Raji (cell line): ENCODE data around the gene EXOC2.

Source experiments
- POLR2A ChIP-seq: IDR thresholded peaks from 2 replicates; pipeline ENCODE4 v1.6.1; 2011; ENCODE audit warnings: low read depth, low read length, control low read depth; ENCODE audit not compliant: insufficient read depth

EXOC2 gene

DNA sequence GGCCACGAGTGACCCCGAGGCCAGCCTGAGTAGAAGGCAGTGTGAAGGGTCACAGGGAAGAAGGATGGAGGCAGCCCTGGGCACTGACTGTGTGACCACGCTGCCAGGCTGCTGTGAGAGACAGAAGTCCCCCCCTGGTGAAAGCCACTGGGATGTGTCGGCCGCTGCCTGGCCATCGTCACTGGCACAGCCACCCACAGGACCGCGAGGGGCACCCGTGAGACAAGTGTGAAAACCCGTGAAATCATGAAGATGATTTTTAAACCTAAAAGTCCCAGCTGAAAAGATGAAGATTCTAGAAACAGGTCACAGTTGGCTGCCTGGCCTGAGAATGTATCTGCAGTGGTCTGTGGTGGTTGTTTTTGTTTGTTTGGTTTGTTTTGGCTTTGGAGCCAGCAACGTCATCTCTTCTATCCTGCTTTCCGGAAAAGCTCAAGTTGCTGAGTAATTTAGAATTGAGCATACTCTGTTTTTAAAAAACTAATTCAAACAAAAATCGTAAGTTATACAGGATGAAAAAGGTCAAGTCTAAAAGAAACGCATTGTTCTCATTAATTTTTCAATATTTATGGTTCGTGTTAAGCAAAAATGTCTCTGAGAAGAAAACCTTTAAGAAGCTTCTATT, 130.8 kb downstream of the EXOC2 start:
- TF ChIP-seq POLR2A: no peak

DNA sequence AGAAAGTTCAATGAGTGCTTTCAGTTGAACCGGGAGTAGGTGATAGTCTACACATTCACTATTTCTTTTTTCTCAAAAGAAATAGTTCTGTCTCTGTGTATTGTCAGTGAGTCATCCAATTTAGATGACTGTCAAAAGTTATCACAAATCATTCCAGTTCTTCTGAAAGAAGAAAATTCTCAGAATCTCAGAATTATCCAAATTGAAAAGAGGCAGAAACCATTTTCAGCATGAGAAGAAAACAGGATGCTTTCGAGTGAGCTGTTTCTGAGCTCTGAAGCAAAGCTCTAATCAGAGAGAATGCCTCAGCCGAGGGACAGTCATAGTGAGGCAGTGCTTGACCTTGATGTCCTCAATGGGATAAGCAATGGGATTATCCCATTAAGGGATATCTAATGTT, 134.0 kb downstream of the EXOC2 start:
- TF ChIP-seq POLR2A: no peak

DNA sequence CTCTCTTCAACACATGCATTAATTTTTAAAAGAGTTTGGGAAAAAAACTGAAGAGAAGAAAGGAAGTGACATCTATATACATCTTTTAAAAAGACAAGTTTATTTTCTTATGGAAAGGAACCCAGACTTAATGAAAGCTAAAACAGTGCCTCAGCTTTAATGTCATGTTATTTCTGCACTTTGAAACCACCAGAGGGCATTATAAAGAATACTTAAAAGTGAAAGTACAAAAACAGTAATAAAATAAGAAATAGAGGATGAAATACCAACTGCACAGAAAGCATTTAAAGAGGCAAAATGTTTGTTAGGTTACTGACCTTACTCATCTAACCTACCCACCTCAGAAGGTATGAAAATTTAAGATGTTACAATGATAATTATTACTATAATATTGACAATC, 134.8 kb downstream of the EXOC2 start:
- no peak for TF ChIP-seq POLR2A

DNA sequence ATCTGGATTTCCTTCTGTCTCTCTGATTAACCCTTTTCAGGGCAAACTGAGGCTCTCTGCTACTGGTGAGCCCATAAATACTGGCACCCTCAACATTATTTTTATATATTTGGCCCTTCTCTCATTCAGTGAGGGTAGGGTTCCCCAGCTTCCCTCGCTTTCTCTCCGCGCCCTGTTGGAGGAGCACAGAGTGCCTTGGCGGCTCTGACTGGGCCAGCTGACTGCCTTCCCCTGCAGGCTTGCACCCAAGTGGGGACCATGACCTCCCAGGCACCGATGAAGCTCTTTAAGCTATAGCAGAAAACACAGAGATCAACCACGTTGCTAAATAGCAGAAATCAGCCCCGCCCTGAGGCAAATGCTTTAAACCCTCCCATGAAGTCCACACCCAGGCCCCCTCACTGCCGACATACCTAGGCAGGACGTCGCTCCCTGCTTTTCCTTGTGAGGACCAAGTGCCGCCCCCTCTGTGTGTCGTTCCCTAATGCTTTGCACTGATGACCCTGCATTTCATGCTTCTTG, 141.0 kb downstream of the EXOC2 start:
- no peak for TF ChIP-seq POLR2A

- no peak for TF ChIP-seq POLR2A
Observed at GRCh38 chr6:551405-551804, 141.5 kb downstream of the EXOC2 start.

DNA sequence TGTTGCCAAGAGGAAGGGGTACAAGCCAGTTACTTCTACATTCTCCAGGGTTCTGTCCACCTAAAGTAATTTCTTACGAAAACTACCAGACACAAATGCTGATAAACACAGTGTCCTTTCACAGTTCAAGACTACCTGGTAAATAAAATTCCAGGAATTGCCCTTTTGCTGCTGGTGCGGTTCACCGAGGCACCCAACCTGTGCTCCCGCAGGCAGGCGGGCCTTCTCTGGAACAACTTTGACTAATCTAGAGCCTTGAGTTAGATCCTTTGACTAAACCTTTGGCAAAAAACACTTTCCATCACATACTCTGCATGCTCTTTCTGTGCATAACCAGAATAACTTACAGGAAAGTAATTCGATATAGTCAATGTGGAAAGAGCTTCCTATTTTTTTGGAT, 143.0 kb downstream of the EXOC2 start:
- TF ChIP-seq POLR2A: no peak

DNA sequence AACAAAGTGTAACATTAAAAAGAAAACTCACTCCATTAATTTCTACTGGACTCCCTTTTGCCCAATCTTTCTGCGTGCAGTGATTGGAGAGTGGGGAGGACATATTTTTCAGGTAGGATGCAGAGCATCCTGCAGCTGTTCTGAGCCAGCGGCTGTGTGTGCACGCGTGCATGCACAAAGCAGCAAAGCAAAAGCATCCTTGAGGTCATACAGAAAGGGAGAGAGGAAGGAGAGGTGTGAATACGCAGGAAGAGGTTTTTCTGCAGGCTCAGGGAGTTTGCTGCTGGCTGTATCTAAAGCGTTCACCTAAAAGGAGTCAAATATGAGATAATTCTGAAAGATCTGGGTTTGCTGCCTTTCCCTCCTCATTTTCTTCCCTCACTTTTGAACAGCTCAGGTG, 144.4 kb downstream of the EXOC2 start:
- no peak for TF ChIP-seq POLR2A

DNA sequence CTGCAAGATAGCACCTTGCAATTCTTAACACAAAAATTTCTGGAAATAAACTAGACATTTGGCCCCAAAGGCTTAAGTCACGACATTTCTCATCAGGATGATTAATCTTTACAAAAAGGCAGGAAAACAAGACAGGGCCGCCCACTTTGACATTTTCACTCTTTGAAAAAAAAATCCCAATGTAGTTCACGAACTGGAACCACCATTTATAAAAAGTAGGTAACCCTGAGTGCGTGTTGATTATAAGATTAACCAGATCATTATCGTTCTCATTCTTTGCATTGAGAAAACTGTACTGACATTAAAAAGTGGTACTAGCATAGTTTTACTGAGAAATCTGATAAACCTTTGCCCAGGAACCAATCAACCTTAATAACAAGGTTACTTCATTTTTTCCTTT, 144.8 kb downstream of the EXOC2 start:
- TF ChIP-seq POLR2A: no peak

GRCh38 chr6:540490-540889, 152.4 kb downstream of the EXOC2 start:
- TF ChIP-seq POLR2A: no peak

DNA sequence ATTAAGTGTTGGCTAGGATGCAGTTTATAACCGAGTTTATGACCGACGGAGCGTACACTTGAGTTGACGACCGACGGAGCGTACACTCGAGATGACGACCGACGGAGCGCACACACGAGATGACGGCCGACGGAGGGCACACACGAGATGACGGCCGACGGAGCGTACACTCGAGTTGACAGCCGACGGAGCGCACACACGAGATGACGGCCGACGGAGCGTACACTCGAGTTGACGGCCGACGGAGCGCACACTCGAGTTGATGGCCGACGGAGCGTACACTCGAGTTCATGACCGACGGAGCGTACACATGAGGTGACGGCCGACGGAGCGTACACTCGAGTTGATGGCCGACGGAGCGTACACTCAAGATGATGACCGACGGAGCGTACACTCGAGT, 155.8 kb downstream of the EXOC2 start:
- TF ChIP-seq POLR2A: no peak

DNA sequence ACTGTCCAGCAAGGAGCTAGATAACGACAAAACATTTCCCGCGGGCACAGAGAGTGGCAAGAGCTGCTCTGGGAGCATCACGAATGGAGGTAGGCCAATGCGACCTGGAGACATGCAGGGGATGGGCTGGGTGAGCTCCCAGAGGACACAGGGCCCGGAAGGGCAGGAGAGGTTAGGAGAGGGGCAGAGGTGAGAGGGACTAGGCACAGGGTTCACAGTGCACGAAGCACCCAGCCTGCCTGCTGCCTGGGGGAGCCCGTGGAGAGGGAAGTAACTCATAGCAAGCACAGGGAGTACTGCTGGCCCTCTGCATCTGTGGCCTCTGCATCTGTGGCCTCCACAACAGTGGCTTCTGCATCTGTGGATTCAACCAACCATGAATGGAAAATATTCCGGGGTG, 162.5 kb downstream of the EXOC2 start:
- no peak for TF ChIP-seq POLR2A

DNA sequence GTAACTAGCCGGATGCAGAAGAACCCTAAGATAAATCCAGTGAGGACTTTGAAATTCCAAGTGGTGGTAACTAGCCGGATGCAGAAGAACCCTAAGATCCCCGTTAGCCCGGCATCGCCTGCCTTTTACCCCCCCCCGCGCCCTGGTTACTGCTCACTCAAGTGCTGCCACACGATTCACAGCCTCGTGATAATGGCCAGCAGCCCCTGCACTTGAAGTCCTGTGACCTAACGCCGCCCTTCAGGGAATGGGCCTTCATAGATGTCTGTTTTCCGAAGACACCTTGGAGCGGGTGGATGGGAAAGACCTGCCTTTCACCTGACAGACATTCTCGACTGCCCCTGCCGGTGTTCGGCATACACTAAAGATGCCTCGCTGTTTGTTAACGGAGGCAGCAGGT, 163.9 kb downstream of the EXOC2 start:
- TF ChIP-seq POLR2A: no peak

- TF ChIP-seq POLR2A: no peak
Observed at GRCh38 chr6:527989-528673, 164.8 kb downstream of the EXOC2 start.

- no peak for TF ChIP-seq POLR2A
Observed at GRCh38 chr6:524803-525202, 168.1 kb downstream of the EXOC2 start.

- TF ChIP-seq POLR2A: no peak
Observed at GRCh38 chr6:520820-521219, 172.1 kb downstream of the EXOC2 start.

DNA sequence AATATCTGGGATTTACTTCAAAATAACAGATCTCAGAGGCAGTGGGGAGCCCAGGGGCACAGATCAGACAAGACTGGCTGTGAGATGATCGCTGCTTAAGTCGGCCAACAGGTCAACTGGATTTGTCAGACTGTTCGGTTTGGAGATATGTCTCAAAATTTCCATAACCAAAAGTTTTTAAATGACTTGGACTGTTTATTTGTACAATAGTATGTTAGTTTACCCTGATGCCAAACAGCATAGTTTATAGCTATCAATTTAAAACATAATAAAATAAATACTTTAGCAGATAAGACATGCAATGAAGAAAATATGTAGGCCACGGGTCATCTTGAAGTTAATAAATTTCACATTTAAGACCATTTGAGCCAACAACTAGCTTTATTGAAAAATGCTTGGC, 174.7 kb downstream of the EXOC2 start:
- TF ChIP-seq POLR2A: no peak

DNA sequence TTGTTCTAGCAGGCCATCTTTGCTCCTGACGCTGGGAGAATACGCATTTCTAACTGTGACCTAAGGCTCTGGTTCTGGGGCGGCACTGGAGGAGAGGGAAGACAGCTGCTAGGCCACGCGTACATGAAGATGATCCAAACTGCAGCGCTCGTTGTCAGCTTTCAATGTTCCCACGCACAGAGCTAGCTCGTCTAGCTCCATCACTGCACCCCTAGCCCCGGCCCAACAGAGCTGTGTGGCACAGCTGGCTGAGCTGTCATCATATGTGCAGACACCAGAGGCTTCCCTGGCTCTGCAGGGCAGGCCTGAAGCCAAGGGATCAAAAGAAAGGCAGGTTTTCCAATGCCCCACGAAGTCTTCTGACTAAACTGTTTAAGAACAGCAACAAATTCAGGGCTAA, 176.7 kb downstream of the EXOC2 start:
- no peak for TF ChIP-seq POLR2A
